ENCODE results near the gene SMKR1.
"Not testable (repeated sequence)": the region's sequence is repeated elsewhere in the genome, so short reads cannot be mapped to it uniquely, and the experiment has no call there.

DNA sequence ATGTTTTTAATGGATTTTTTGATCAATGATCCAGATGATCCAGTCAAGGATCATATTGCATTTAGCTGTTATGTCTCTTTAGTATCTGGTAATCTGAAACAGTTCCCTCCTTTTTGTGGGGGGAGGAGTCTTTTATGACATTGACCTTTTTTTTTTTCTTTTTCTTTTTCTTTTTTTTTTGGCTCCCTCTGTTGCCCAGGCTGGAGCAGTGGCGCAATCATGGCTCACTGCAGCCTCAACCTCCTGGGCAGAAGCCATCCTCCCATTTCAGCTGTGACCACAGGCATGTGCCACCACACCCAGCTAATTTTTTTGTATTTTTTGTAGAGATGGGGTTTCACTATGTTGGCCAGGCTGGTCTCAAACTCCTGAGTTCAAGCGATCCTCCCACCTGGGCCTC is 22.1 kb downstream of the SMKR1 start:
- TF ChIP-seq POLR2A (IDR thresholded peaks at IDR 0.05), result not testable (repeated sequence)
- TF ChIP-seq, protein P1, sequence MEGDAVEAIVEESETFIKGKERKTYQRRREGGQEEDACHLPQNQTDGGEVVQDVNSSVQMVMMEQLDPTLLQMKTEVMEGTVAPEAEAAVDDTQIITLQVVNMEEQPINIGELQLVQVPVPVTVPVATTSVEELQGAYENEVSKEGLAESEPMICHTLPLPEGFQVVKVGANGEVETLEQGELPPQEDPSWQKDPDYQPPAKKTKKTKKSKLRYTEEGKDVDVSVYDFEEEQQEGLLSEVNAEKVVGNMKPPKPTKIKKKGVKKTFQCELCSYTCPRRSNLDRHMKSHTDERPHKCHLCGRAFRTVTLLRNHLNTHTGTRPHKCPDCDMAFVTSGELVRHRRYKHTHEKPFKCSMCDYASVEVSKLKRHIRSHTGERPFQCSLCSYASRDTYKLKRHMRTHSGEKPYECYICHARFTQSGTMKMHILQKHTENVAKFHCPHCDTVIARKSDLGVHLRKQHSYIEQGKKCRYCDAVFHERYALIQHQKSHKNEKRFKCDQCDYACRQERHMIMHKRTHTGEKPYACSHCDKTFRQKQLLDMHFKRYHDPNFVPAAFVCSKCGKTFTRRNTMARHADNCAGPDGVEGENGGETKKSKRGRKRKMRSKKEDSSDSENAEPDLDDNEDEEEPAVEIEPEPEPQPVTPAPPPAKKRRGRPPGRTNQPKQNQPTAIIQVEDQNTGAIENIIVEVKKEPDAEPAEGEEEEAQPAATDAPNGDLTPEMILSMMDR (IDR thresholded peaks at IDR 0.05), result not testable (repeated sequence)
